ENCODE measurements around the gene DPY19L2. TPM values are rescaled to one million over a fixed set of nuclear protein-coding genes. Genes with fewer than 3 reads are reported as not detected.
A peak's percentile ranks its signal among the peaks of the same experiment; 100 is the strongest.
"Not testable (repeated sequence)": the region's sequence is repeated elsewhere in the genome, so short reads cannot be mapped to it uniquely, and the experiment has no call there.

DPY19L2 gene
- total RNA-seq, result 0.84 TPM
- polyA plus RNA-seq, result 1 to 10 TPM in 2 of 4 donors, under 1 TPM in 2; 0.23 to 2.3 (median 0.99) TPM

DNA sequence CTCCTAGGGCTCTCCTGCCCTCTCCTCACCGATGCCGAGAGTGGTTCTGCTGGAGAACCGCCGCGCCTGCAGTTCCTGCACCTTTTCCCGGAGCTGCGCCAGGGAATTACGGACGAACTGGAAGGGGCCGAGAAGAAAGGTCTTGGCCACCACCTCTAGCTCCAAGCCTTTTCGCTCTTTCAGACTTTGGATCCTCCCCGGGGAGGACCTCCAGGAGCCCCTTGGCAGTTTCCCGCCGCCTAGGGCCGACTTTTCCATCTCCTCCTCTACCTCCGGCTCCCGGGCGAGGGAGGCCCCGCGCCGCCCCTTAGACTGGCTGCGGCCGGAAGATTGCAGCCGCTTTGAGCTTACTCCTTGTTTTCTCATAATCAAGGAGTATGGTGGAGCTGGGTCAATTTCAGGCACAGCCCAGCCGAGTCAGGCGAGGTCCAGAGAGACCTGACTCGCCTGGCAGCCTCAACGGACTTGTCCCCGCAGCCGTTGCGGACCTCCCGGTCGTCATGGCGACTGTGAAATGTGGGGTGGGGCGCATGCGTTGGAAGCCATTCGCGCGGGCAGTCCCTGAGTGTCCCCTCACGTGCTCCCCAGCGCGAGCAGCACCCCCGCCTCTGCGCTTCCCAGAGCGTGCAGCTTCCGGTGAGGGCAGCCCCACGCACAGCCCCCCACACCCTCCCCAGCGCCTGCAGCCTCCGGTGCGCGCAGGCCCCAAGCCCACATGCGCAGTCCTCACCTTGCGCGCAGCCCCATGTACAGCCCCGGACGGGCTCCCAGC lies at the start of gene DPY19L2:
TSS of gene DPY19L2 (minus strand) at position 466 of the 772 bp plus-strand sequence. CDS start at position 366, 100 bp downstream.
- Mint-ChIP-seq H3K36me3 (no peaks in the 10 kb centered on the region), H3K27me3 (peaks cover 26% of the 10 kb centered on the region), H3K9me3 (no peaks in the 10 kb centered on the region), H3K4me1 (peaks cover 0 to 29% (median 11%) of the 10 kb centered on the region in 4 donors), H3K27ac (peak within 1 kb of the TSS; percentile 3 to 73 (median 52)), H3K4me3 (peak within 1 kb of the TSS; percentile 80 to 92 (median 88))
- Histone ChIP-seq H3K27me3 (ENCODE audit: control insufficient read depth, insufficient read depth, low read length) (no peaks in the 10 kb centered on the region), H3K4me3 (ENCODE audit: low read depth, low read length) (peak within 1 kb of the TSS; percentile 13), H3K4me1 (ENCODE audit: control insufficient read depth, insufficient read depth, low read length, poor library complexity, severe bottlenecking) (peaks cover 5% of the 10 kb centered on the region), H3K27ac (ENCODE audit: insufficient read depth, low read length, poor library complexity, severe bottlenecking) (no peak within 1 kb of the TSS), H3K36me3 (ENCODE audit: control insufficient read depth, insufficient read depth, low read length) (no peaks in the 10 kb centered on the region), H3K9me3 (ENCODE audit: control insufficient read depth in 2 of 2, low read length in 2 of 2) (no peaks in the 10 kb centered on the region)
- ATAC-seq (ENCODE audit: low read depth in 2 of 2) (peak; percentile 86 to 88), DNase-seq (peak; percentile 19 to 62 (median 47))

DNA sequence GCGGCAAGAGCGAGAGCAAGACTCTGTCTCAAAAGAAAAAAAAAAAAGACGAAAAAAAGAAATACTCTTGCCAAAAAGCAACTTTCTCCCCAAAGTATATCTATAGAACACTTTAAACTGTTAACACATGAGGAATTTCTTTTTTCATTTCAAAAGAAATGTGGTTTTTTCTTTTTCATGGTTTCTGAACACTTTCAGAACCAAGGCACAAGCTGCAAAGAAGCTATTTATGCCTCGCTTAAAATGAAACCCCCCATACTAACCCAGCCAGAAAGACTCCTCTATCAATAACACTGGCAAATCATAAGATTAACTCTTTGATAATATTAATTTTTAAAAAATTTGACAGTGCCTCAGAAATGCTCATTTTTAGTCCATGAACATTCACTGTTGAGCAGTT lies 48.6 kb upstream of the DPY19L2 start:
- H3K27ac ChIP-seq (ENCODE audit: insufficient read depth, low read length, poor library complexity, severe bottlenecking); H3K27ac Mint-ChIP-seq; H3K9me3 Mint-ChIP-seq; H3K36me3 ChIP-seq (ENCODE audit: control insufficient read depth, insufficient read depth, low read length); DNase-seq; H3K4me3 ChIP-seq (ENCODE audit: low read depth, low read length); ATAC-seq (ENCODE audit: low read depth in 2 of 2); H3K4me3 Mint-ChIP-seq; H3K27me3 ChIP-seq (ENCODE audit: control insufficient read depth, insufficient read depth, low read length); H3K4me1 ChIP-seq (ENCODE audit: control insufficient read depth, insufficient read depth, low read length, poor library complexity, severe bottlenecking); H3K9me3 ChIP-seq (ENCODE audit: control insufficient read depth in 2 of 2, low read length in 2 of 2); H3K27me3 Mint-ChIP-seq; H3K36me3 Mint-ChIP-seq: not testable (repeated sequence)
- peaks cover 0 to 10% (median 8%) of the 10 kb centered on the region in 4 donors for H3K4me1 Mint-ChIP-seq

DNA sequence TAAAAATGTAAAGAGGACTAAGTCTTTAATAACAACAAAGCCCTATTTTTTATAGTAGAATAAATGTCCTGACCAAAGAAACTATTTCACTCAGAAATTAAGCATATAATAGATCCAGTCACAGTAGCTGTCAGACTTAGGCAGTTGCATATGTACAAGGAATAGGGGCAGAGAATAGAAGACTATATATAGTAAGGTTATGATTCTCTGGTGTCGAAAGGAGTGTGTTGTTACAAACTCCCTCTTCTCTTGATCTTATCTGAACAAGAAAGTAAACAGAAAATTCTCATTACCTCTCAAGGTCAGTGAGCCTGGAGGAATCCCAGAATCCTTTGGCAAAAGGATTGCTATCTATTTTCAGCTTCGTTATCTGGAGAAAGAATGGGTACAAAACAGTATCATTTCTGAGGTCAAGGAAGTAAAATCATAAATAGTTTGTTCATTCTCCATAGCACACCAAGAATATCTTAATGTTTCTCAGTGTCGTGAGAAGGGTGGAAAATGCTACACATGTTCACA lies 46.9 kb upstream of the DPY19L2 start:
- not testable (repeated sequence) for H3K4me3 Mint-ChIP-seq; ATAC-seq (ENCODE audit: low read depth in 2 of 2); H3K4me3 ChIP-seq (ENCODE audit: low read depth, low read length); H3K27ac ChIP-seq (ENCODE audit: insufficient read depth, low read length, poor library complexity, severe bottlenecking); H3K36me3 ChIP-seq (ENCODE audit: control insufficient read depth, insufficient read depth, low read length); H3K36me3 Mint-ChIP-seq; DNase-seq; H3K27me3 ChIP-seq (ENCODE audit: control insufficient read depth, insufficient read depth, low read length); H3K27me3 Mint-ChIP-seq; H3K27ac Mint-ChIP-seq; H3K9me3 Mint-ChIP-seq; H3K4me1 ChIP-seq (ENCODE audit: control insufficient read depth, insufficient read depth, low read length, poor library complexity, severe bottlenecking); H3K9me3 ChIP-seq (ENCODE audit: control insufficient read depth in 2 of 2, low read length in 2 of 2)
- H3K4me1 Mint-ChIP-seq, result peaks cover 0 to 10% (median 8%) of the 10 kb centered on the region in 4 donors

DNA sequence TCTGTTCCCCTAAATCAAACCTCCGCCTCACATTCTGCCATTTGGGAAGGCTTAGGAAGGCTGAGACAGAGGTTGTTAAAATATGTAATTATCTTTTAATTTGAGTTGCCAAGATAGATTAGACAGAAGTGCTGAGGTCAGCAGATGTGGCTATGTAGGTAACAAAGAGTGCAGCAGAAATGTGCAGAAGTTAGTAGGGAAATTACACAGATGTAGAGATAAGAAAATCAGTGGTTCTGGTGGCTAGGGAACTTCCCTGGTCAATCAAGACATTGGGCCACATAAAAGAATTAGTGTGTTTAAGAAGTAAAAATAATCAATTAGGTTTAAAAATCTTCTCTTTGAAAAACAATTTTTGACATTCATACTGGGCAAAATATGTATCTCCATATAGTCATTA lies 46.1 kb upstream of the DPY19L2 start:
- not testable (repeated sequence) for H3K9me3 ChIP-seq (ENCODE audit: control insufficient read depth in 2 of 2, low read length in 2 of 2); H3K36me3 ChIP-seq (ENCODE audit: control insufficient read depth, insufficient read depth, low read length); H3K36me3 Mint-ChIP-seq; H3K9me3 Mint-ChIP-seq; H3K27me3 Mint-ChIP-seq; H3K4me3 Mint-ChIP-seq; H3K4me3 ChIP-seq (ENCODE audit: low read depth, low read length); H3K27ac ChIP-seq (ENCODE audit: insufficient read depth, low read length, poor library complexity, severe bottlenecking); H3K27ac Mint-ChIP-seq; ATAC-seq (ENCODE audit: low read depth in 2 of 2); H3K4me1 ChIP-seq (ENCODE audit: control insufficient read depth, insufficient read depth, low read length, poor library complexity, severe bottlenecking); H3K27me3 ChIP-seq (ENCODE audit: control insufficient read depth, insufficient read depth, low read length)
- peak in 1 of 3 donors; percentile 4 for DNase-seq
- H3K4me1 Mint-ChIP-seq, result peaks cover 0 to 10% (median 8%) of the 10 kb centered on the region in 4 donors

DNA sequence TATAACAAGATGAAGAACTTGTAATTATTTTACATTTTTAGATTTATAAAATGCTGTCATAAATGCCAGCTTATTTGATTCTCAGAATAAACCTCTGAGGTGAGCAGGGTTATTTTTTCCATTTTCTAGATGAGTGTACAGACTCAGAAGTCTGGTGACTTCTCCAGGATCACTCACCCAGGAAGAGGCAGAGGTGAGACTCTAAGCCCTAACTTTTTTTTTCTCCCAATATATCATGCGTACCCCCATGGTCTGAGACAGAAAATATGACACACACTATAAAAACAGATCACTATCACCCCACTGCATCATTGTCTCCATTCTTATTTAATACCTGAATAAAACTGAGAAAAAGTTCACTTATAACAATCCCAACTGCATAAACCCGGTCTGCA lies 45.4 kb upstream of the DPY19L2 start:
- H3K4me1 ChIP-seq (ENCODE audit: control insufficient read depth, insufficient read depth, low read length, poor library complexity, severe bottlenecking); H3K9me3 Mint-ChIP-seq; H3K27me3 ChIP-seq (ENCODE audit: control insufficient read depth, insufficient read depth, low read length); H3K36me3 Mint-ChIP-seq; H3K27me3 Mint-ChIP-seq; H3K27ac ChIP-seq (ENCODE audit: insufficient read depth, low read length, poor library complexity, severe bottlenecking); H3K27ac Mint-ChIP-seq; H3K9me3 ChIP-seq (ENCODE audit: control insufficient read depth in 2 of 2, low read length in 2 of 2); H3K36me3 ChIP-seq (ENCODE audit: control insufficient read depth, insufficient read depth, low read length); H3K4me3 Mint-ChIP-seq; H3K4me3 ChIP-seq (ENCODE audit: low read depth, low read length); ATAC-seq (ENCODE audit: low read depth in 2 of 2); DNase-seq: not testable (repeated sequence)
- peaks cover 0 to 10% (median 8%) of the 10 kb centered on the region in 4 donors for H3K4me1 Mint-ChIP-seq

DNA sequence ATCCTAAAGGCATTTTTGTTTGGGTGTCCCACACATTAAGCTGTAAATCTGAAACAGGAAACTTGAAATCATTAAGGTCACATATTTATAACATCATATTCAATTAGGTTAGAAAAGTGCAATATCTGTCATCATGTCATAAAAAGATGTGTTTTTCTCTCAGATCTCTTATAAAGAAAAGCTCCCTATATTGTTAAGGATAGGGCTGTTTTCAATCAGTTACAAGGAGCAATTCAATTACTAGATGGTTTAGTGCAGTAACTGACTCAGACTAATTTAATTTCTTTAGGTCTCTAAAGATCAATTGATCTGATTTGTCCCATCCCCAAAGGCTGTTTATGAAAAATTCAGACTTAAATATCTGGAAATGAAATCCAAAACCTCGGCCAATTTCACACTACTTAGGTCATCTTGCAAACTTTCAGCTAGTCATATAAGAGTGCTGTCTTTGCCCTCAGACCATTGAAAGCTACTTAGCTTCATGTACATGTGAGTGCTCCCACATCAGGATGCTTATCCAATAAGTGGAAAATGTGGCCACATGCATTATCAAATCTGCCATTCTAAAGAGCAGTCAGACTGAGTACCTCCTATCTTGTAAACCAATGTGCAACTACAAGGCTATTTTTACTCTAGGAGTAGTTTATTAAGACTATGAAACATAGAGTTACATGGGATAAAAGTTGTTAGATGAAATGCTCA lies 44.8 kb upstream of the DPY19L2 start:
- H3K36me3 ChIP-seq (ENCODE audit: control insufficient read depth, insufficient read depth, low read length); H3K27ac Mint-ChIP-seq; H3K4me1 ChIP-seq (ENCODE audit: control insufficient read depth, insufficient read depth, low read length, poor library complexity, severe bottlenecking); H3K36me3 Mint-ChIP-seq; H3K4me3 Mint-ChIP-seq; H3K4me3 ChIP-seq (ENCODE audit: low read depth, low read length); H3K9me3 Mint-ChIP-seq; H3K9me3 ChIP-seq (ENCODE audit: control insufficient read depth in 2 of 2, low read length in 2 of 2); H3K27ac ChIP-seq (ENCODE audit: insufficient read depth, low read length, poor library complexity, severe bottlenecking); H3K27me3 ChIP-seq (ENCODE audit: control insufficient read depth, insufficient read depth, low read length); H3K27me3 Mint-ChIP-seq; ATAC-seq (ENCODE audit: low read depth in 2 of 2); DNase-seq: not testable (repeated sequence)
- H3K4me1 Mint-ChIP-seq, result peaks cover 0 to 10% (median 8%) of the 10 kb centered on the region in 4 donors

DNA sequence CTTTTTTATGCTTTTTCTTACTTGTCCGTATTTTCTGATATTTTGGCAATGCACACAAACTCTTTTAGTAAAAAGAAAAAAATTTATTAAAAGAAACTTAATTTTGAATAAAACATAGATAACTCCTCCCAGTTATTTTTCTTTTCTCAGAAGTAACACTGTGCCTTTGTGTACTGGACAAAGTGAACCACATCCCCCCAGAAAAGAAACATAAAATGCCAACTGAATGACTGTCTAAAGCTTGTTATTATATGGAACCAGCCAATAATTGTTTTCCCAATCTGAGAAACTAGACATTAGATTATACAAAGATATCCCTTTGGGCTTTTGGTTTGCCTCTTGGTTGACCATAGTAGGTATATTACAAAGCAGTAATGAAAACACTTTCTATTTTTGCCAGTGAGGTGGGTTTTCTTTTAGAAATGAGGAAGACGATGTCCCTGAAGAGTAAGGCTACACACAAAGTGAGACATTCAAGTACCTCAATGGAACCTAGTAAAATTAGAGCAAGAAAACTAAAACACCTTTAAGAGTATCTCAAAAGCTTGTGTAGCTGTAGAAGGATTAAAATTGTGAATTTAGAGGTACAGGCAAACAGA lies 44.2 kb upstream of the DPY19L2 start:
- not testable (repeated sequence) for H3K27ac Mint-ChIP-seq; H3K36me3 ChIP-seq (ENCODE audit: control insufficient read depth, insufficient read depth, low read length); H3K9me3 ChIP-seq (ENCODE audit: control insufficient read depth in 2 of 2, low read length in 2 of 2); H3K36me3 Mint-ChIP-seq; ATAC-seq (ENCODE audit: low read depth in 2 of 2); DNase-seq; H3K4me3 Mint-ChIP-seq; H3K27ac ChIP-seq (ENCODE audit: insufficient read depth, low read length, poor library complexity, severe bottlenecking); H3K9me3 Mint-ChIP-seq; H3K27me3 Mint-ChIP-seq; H3K4me1 ChIP-seq (ENCODE audit: control insufficient read depth, insufficient read depth, low read length, poor library complexity, severe bottlenecking); H3K4me3 ChIP-seq (ENCODE audit: low read depth, low read length); H3K27me3 ChIP-seq (ENCODE audit: control insufficient read depth, insufficient read depth, low read length)
- peaks cover 0 to 10% (median 8%) of the 10 kb centered on the region in 4 donors for H3K4me1 Mint-ChIP-seq

All from CD4-positive, CD25-positive, alpha-beta regulatory T cell (primary cell).